Islet of Langerhans (tissue), 1 donor: ENCODE results near the gene INVS.

ENCODE experiments used
- FAIRE-seq: peaks from one replicate; lab custom pipeline; 2011; peaks lifted over from hg19 to GRCh38; lab: Jason Lieb, UNC

Gene INVS

DNA sequence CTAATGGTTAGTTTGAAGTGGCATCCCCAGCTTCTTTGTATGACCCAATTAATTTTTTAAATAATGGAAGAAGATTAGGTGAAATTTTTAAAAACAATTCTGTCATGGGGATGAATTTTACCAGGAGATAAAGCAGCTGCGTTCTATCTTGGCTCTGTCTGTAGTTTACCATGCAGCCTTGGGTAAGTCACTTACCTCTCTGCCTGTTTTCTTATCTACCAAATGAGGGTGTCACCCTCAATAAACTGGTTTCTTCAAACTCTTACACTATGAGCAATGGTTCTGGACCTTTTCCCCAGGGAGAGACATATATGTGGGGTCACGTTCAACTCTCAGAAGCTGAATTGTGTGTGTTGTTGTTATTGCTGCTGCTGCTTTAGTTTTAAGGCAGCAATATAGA is 182.0 kb downstream of the INVS start:
- FAIRE-seq = no peak

DNA sequence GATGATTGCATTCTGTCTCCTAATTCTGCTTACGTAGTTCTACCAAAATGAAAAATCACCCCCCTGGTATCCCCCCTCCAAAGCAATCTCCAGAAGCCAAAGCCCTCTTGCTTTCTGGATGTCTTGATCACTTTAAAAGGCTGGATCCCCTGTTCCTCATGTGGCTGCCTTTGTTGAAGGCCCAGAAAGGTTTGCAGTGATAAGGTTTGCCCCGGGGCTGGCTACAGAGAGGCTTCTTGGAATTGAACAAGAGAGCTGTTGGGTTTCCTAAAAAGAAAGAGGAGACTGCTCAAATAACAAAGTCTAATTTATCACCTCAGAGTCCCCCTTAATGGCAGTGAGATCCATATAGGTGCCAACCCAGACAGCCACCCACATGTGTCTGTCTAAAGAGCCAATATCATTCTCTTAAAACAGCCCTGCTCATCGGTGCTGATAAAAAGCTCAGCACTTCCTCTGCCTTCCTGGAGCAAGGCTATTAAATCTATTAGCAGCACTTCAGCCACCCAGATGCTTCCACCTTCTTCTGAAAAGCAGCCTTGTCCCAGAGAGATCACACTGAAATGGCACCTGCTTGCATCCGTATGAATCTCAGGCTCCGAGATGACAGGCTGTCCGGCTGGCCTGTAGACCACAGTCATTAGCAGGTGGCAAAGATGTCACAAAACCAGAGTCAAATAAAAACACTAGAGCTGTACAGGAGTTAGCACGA is 182.8 kb downstream of the INVS start:
- no peak for FAIRE-seq

DNA sequence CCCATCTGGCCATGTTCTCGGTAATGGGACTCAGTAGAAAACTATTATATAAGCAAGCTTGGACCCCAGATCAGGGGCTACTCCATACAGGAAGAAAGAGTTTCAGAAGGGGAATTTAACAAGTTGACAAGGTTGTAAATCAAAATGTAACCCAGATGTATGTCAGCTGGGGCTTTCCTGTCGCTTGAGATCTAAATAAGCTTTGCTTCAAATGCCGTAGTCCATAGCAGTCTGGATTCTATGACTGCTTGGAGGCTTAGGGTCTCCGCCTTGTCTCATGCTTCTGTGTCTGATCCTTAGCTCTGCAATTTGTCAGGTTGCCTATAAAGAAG is 183.3 kb downstream of the INVS start:
- no peak for FAIRE-seq

DNA sequence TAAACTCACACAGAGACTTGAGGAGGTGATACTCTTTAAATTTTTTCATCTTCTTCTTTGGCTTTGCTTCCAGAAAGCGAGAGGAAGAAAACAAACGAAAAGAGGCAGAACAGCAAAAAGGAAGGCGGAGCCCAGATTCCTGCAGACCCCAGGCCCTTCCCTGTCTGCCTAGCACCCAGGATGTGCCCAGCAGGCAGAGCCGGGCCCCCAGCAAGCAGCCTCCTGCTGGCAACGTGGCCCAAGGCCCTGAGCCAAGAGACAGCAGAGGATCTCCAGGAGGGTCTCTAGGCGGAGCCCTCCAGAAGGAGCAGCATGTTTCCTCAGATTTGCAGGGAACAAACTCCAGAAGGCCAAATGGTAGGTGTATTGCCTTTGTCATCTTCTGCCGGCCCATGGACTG is 185.2 kb downstream of the INVS start:
- FAIRE-seq = no peak

DNA sequence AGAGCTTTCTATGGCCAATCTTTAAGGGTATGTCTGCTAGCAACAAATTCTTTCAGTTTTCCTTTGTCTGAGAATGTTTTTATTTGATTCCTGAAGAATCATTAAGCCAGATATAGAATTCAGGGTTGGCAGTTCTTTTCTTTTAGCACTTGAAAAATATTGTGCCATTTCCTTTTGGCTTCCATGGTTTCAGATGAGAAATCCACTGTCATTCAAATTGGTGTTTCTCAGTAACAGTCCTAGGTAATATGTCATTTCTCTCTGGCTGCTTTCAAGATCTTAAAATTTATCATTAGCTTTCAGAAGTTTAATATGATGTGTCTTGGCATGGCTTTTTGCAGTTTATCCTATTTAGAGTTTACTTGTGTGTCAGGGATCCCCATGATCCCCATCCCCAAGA is 186.0 kb downstream of the INVS start:
- FAIRE-seq = no peak

DNA sequence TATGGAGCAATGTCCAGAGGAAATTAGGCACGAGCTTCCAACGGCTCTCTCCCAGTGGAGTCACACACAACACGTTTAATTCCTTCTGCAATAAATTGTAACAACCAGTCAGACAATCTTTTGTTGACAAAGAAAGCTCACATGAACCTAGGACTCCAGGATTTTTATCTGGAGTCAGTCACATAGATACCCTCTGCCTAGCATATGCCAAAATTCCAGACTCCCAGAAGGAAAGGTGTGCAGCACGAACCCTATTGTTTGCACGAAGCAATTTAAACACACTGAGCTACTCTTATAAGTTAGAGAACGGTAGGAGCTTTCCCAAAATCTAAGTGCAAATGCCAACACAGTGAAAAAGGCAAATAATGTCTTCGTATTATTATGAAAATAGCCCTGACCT is 186.6 kb downstream of the INVS start:
- no peak for FAIRE-seq

DNA sequence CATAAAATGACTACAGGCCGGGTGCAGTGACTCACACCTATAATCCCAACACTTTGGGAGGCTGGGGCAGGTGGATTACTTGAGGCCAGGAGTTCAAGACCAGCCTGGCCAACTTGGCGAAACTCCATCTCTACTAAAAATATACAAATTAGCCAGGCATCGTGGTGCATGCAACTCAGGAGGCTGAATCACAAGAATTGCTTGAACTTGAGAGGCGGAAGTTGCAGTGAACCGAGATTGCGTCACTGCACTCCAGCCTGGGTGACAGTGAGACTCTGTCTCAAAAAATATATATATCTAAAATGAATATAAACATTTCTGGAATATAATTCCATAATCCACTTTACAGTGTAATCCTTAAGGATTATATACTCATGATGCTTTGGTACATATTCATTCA is 187.2 kb downstream of the INVS start:
- FAIRE-seq = no peak

DNA sequence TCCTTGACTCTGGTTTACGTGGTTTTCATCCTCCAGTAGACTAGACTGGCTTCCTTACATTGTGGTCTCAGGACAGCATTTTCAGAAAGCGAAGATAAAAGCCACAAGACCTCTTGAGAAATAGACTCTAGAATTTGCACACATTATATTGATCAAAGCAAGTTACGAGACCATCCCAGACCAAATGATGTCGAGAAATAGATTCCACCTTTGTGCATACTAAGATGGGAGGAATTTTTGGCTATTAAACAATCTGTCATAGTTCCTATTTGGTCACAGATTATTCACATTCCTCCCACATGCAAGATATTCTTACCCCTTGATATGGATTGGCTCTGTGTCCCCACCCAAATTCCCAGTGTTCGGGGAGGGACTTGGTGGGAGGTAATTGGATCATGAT is 188.1 kb downstream of the INVS start:
- no peak for FAIRE-seq

DNA sequence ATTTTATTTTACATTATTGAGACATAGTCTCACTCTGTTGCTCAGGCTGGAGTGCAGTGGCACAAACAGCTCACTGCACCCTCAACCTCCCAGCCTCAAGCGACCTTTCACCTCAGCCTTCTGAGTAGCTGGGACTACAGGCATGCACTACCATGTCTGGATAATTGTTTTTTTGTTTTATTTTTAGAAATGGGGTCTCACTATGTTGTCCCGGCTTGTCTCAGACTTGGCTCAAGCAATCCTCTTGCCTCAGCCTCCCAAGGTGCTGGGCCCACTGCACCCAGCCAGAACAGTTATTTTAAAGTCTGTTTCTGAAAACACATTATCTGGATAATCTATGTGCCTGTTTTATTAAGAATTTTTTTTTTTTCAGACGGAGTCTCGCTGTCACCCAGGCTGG is 191.7 kb downstream of the INVS start:
- FAIRE-seq = no peak

DNA sequence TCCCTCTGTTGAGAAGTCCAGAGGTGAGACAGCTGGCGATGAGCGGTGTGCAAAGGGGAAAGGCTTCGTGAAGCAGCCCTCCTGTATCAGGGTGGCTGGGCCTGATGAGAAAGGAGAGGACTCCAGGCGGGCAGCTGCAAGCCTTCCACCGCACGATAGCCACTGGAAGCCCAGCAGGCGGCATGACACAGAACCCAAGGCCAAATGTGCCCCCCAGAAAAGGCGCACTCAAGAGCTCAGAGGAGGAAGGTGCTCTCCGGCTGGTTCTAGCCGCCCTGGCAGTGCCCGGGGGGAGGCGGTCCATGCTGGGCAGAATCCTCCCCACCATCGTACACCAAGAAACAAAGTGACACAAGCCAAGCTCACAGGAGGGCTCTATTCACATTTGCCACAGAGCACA is 193.4 kb downstream of the INVS start:
- no peak for FAIRE-seq

DNA sequence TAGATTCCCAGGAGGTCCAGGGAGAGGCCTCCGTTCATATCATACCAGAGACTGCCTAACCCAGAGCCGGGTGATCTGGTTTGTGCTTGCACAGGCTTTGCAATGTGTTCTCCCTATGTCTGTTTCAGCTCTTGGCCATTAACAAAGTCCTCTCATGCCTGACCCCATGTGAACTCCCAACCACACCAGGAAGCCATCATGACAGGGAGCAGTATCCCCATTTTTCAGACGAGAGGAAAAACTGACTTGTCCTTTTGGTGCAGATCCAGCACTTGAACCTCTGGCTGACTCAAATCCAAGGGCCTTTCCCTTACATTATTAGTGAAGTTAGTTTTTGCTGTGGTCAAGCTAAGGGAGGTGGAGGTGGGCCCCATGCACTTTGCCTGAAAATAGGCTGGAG is 195.3 kb downstream of the INVS start:
- no peak for FAIRE-seq

DNA sequence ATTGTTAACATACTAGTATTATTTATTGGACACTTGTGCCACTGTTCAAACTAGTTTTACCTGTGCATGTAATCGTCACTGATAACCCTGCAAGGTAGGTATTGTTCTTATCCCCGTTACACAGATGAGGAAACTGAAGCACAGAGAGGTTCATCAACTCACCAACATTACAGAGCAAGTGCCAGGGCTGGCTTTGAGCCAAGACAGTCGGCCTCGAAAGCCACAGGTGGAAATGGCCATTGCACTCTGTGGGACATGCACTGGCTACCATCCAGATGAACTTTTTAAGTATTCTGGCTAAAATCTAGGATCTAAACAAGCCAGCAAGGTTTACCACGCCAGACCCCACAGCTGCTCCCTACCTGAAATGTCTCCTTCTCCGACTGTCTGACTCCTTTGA is 195.8 kb downstream of the INVS start:
- no peak for FAIRE-seq

DNA sequence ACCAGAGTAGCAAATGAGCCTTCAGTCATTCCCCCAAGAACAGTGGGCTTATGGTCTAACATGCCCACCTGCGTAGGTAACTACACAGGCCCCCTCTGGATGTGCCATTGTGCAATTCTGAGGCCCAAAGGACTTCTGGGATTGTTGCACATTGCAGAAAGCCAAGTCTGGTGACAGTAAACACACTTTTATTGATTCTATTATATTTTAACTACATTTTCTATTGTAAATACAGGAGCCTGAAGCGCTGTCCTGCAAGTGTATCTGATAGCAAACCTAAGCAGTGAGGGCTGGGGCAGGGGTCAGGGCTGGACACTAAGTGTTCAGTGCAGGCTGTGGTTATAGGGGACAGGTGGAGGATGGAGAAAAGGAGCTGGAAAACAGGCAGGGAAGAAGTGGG is 196.2 kb downstream of the INVS start:
- FAIRE-seq = no peak

DNA sequence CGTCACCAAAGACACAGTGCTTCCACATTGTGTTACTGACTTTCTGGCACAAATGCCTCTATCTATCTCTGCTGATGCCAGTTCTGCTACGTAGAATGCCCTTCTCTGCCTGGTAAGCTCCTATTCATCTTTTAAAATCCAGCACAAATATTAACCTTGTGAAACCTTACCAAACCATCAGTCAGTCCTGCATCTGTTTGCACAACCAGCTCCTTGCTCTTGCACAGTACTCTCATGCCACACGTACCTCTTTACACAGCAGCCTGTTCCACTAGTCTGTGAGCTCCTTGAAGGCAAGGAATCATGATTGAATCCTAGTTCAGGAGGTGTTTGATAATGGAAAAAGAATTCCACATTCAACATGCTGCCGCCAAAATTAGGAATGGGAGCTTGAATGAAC is 197.4 kb downstream of the INVS start:
- FAIRE-seq = no peak

DNA sequence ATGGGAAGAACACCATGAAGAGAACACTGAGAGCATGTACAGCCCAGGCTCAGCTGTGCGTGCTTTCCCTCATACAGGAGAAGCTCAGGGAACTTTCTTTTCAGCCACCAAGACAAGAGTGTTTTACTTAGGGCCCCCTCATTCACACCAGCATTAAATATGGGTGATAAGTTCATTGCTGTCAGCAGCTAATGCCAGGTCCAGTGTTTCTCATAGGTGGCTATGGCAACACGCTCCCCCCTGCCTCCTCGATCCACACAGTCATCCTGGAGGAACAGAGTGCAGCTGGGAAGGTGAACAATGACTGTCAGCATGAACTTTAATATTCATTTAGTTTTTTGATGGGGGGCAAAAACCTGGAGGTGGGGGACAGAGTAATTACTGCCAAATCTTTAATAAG is 199.3 kb downstream of the INVS start:
- no peak for FAIRE-seq

DNA sequence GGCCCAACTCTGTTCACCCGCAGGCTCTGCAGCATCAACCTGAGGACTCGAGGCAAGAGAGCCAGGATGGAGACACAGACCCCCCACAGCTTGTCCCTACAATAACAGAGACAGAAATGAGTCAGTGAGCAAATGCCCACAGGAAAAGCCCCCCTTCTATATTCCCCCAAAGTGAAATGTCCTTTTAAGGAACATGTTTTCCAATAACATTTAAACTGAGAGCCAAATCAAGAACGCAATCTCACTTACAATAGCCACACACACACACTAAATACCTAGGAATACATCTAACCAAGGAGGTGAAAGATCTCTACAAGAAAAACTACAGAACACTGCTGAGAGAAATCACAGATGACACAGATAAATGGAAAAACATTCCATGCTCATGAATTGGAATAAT is 204.7 kb downstream of the INVS start:
- FAIRE-seq = no peak

DNA sequence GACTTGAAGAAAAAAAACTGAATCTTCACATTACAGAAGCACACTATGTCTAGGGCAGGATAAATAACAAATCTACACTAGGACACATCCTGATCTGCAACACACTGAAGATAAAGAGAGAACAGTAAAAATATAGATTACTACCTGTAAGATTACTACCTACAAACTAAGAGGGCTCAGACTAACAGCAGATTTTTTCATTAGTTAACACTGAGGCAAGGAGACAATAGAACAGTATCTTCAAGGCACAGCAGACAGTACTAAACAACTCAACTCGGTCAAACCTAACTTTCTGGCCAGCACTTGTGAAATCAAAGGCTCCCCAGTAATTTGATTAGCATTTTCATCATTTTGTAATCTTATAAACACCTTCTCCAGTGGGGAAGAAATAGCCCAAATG is 207.2 kb downstream of the INVS start:
- FAIRE-seq = no peak

DNA sequence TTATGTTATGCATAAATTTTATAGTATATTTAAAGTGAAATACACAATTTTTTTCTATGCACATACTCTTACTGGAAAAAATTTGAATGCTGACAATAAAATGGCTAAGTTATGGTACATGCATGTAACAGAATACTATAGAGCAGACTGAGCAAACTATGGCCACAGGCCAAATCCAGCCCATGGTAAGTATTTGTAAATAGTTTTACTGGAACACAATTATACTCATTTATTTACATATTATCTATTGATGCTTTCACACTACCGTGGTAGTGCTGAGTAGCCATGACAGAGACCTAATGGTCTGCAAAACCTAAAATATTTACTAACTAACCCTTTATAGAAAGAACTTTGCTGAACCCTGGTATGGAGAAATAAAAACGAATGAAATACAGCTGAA is 208.0 kb downstream of the INVS start:
- no peak for FAIRE-seq

DNA sequence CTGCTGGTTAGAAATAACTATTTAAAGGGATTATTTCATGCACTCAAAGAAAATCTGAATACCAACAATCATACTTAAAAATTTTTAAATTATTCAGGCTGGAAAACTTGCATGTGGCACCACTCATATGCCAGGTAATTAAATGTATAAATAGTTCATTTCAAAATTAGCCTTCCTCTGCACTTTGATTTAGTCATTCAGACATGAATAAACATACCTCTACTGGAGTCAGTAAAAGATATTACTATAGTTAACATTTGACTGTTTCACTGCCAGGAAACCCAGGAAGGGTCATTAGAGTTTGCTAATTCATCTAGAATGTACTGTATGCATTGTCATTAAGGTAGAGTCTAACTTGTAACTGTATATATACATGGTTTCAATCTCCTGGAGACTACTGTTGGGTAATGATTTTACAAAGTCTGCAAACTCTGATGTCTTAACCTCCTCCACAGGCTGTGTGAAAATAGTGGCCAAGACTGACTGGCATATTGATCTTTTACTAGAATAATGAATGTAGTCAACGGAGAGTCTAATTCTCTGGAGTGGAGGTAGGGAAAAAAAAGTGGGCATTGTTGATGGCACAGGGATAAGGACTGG is 210.0 kb downstream of the INVS start:
- FAIRE-seq = peak; percentile 80

DNA sequence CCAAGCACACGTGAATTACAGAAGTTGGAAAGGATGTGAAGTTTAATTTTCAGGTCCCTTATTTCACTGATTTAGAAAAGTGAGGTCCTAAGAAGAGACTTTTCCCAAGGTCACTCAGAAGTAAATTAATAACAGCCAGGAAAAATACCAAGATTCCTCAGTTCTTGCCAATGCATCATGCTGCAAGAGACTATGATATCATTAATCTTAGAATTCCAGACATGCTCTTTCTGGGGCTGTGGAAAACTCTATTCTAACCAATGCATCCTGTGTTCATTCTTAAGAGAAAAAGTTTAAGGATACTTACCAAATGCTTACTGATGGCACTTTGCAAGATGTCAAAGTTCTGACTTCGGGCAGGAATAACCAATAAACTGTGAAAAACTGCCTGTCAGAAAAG is 210.9 kb downstream of the INVS start:
- no peak for FAIRE-seq

DNA sequence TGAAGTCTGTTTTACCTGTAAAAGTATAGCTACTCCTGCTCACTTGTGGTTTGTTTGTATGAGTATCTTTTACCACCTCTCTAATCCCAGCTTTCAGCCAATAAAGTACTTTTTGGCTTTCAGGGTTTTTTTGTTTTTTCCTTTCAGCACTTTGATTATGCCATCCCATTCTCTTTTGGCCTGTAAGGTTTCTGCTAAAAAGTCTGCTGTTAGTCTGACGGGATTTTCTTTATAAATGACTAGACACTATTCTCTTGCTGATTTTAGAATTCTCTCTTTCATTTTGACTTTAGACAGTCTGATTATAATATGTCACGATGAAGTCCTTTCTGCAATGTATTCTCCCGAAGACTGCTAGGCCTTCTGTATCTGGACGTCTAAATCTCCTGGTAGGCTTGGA is 216.5 kb downstream of the INVS start:
- FAIRE-seq = no peak

DNA sequence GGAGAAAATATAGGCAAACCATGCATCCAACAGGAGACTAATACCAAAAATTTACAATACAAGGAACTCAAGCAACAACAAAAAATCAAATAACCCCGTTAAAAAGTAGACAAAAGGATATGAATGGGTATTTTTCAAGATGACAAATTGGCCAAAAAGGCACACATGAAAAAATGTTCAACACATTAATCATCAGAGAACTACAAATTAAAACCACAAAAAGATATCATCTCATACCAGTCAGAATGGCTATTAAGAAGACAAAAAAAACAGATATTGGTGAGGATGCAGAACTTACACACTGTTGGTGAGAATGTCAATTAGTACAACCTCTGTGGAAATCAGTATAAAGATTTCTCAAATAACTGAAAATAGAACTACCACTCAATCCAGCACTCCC is 218.7 kb downstream of the INVS start:
- FAIRE-seq = no peak

DNA sequence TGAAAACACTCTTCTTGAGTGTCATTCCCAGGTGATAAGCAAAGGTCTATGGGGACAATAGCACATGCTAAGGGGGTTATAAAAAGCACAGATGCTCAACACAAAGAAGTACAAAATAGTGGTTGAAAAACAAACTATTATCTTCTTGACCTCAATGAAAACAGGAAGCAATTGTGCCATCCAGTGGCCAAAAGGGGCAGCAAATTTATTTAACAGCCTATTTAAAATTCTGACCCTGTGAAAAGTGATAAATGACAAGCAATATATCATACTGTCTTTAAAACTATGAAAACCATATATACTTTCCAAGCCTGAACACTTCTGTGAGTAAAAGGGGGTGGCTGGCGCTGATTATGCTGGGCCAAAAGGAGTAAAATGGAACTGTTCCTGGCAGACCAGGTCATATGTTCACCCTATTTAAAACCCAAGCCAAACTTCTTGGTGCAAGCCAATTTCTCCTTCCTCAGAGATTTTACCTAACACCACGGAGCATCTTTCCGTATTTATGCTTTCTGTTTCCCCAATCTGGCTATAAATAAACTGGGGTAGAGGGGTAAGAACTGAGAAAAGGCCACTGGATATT is 224.0 kb downstream of the INVS start:
- FAIRE-seq = peak; percentile 93

DNA sequence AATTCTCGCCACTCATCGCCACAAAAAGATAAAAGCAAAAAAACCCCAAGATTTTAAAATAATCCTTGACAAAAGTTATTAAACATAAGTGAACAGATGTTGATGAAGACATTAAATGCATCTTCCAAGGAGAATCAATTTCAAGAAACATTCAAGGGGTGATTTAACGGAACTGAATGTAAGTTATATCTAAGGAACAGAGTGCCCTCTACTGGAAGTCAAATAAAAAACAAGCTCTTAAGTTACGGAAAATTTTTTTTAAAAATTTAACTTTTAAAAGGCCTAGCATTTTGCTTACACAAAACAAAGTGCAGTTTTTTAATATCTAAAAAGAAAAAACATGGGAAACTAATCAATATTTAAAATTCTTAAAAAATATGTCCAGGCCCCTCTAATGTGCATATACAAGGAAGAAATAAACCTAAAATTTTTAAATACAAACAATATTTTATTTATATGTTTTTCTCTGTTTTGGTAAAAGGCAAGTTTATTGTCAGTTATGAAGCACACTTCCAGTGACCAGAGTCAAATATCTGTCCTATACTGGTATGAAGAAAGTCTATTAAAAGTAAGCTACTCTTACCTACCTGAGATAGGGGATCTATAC is 225.7 kb downstream of the INVS start:
- peak; percentile 98 for FAIRE-seq
